Sigmoid colon (tissue), 7 donors: Measurements from ENCODE around the gene CDH24. TPM values are rescaled to one million over a fixed set of nuclear protein-coding genes. Genes with fewer than 3 reads are reported as not detected.

Source experiments
- DNase-seq: peaks from one replicate; pipeline ENCODE4 v3.0.0-alpha.2; 2019
- H3K27ac ChIP-seq, 4 donors: fragments of 200-600 bp; sonication (generic); one replicate each; pipeline ENCODE4 v1.5.1; 2016 to 2019; ENCODE audit warnings: mild to moderate bottlenecking in 1 of 4
- H3K27me3 ChIP-seq, 3 donors: fragments of 200-600 bp; sonication (generic); one replicate each; pipeline ENCODE4 v1.5.1; 2019; ENCODE audit warnings: mild to moderate bottlenecking in 1 of 3
- H3K36me3 ChIP-seq, 4 donors: fragments of 200-600 bp; sonication (generic); one replicate each; pipeline ENCODE4 v1.5.1; 2016 to 2019
- H3K4me1 ChIP-seq, 4 donors: fragments of 200-600 bp; sonication (generic); one replicate each; pipeline ENCODE4 v1.5.1; 2017 to 2019
- H3K4me3 ChIP-seq, 4 donors: fragments of 200-600 bp; sonication (generic); one replicate each; pipeline ENCODE4 v1.5.1; 2017 to 2019; ENCODE audit warnings: mild to moderate bottlenecking in 2 of 4, moderate library complexity in 1 of 4
- H3K9me3 ChIP-seq, 4 donors: fragments of 200-600 bp in 3 of 4; sonication (generic) in 3 of 4; one replicate each; pipeline versions ENCODE4 v1.5.1 to v1.6.1; 2013 to 2019
- EP300 ChIP-seq, 4 donors: sonication (generic); formaldehyde crosslinking; IDR thresholded peaks; one replicate each; pipeline ENCODE4 v1.6.1; 2017; ENCODE audit warnings: antibody characterized with exemption in 4 of 4
- POLR2A ChIP-seq, 2 donors: fragments of 450-650 bp; IDR thresholded peaks; one replicate each; pipeline ENCODE4 v1.6.1; 2016; ENCODE audit warnings: antibody characterized with exemption in 2 of 2, mild to moderate bottlenecking in 2 of 2, moderate library complexity in 2 of 2
- POLR2AphosphoS5 ChIP-seq, 4 donors: sonication (generic); formaldehyde crosslinking; IDR thresholded peaks; one replicate each; pipeline ENCODE4 v1.6.1; 2017; ENCODE audit warnings: antibody characterized with exemption in 4 of 4
- WGBS, 2 donors: extraction: QIAGEN DNeasy Blood & Tissue Kit; methylation state at CpG; one replicate each; pipeline ENCODE4 v1.1.7; 2013; 5-methylcytosine and 5-hydroxymethylcytosine counted together
- intact Hi-C: fragments of 100-400 bp; cut with DNase I; formaldehyde crosslinking; loops from one replicate; pipeline ENCODE4 v1.15.1; 2023
- polyA plus RNA-seq, 3 donors: library from polyadenylated mRNA; stranded (reverse); fragments of 200-250 nt; gene quantifications; one replicate each; pipeline ENCODE4 v1.2.3, GENCODE V29; 2013
- total RNA-seq, 4 donors: library from RNA; depleted of rRNA; stranded (reverse); fragments of >200 nt; gene quantifications; one replicate each; pipeline ENCODE4 v1.1.0, GENCODE V29; 2016
- TF ChIP-seq, protein P1 (sequence below), 4 experiments: fragments of 450-650 bp in 3 of 4; fragments of 200-600 bp in 1 of 4; IDR thresholded peaks; one replicate each; pipeline ENCODE4 v1.5.1; 2016 to 2019; ENCODE audit warnings: antibody characterized with exemption in 4 of 4, mild to moderate bottlenecking in 3 of 4, moderate library complexity in 2 of 4
- donor health status: healthy with polysubstance abuse.
- donor health status: Bipolar disorder and iron deficiency.
- donor health status: healthy.

CDH24 gene
- total and polyA plus RNA-seq, 7 donors = 0.46 to 7.5 (median 2.1) TPM

DNA sequence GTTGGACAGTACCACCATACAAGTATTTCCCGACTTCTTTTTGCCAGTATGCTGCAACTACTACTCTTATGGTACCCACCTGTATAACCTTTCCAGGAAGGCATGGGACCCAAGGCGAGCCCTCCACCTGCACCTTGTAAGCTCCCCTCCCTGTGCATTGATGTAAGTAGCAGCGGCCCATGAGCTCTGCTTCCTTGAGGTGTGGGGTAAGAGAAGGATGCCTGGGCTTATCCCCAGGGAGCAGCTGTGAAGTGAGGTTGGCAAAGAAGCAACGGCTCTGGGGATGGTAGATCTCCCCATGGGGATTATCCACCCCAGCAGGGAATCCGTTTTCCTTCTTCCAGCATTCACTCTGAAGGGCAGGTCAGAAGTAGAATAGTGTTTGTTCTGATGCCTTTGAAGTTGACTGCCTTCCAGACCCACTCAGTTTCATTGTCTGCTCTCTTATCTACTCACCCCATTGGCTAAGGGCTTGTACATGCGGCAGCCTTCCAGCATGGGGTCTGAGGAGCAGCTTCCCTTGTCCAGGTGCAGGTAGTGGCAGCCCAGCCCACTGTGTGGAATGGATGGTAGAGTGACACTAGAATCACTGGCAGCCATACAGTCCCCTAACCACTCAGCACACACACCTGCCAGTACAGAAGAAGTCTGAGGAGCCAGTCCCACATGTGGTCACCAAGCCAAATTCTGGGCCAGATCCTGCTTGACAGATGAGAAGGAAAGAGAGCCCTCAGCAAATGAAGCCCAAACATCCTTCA, 44.1 kb upstream of the CDH24 start:
- H3K27ac ChIP-seq = no peak overlapping the region
- H3K27me3 ChIP-seq = no peaks in the 10 kb centered on the region
- intact Hi-C loops = no loop called here
- no peak overlapping the region for H3K4me3 ChIP-seq
- H3K9me3 ChIP-seq = no peaks in the 10 kb centered on the region
- TF ChIP-seq EP300 (IDR thresholded peaks at IDR 0.05) (no peak), POLR2AphosphoS5 (IDR thresholded peaks at IDR 0.05) (no peak), POLR2A (IDR thresholded peaks at IDR 0.05) (no peak)
- TF ChIP-seq, protein P1, sequence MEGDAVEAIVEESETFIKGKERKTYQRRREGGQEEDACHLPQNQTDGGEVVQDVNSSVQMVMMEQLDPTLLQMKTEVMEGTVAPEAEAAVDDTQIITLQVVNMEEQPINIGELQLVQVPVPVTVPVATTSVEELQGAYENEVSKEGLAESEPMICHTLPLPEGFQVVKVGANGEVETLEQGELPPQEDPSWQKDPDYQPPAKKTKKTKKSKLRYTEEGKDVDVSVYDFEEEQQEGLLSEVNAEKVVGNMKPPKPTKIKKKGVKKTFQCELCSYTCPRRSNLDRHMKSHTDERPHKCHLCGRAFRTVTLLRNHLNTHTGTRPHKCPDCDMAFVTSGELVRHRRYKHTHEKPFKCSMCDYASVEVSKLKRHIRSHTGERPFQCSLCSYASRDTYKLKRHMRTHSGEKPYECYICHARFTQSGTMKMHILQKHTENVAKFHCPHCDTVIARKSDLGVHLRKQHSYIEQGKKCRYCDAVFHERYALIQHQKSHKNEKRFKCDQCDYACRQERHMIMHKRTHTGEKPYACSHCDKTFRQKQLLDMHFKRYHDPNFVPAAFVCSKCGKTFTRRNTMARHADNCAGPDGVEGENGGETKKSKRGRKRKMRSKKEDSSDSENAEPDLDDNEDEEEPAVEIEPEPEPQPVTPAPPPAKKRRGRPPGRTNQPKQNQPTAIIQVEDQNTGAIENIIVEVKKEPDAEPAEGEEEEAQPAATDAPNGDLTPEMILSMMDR (IDR thresholded peaks at IDR 0.05) = no peak
- 87 to 89% methylated on average over 6 of the region's 6 CpGs for WGBS, 2 donors
- DNase-seq = no peak
- H3K4me1 ChIP-seq = peaks cover 0 to 29% (median 25%) of the 10 kb centered on the region in 4 donors
- peaks cover 0 to 21% (median 12%) of the 10 kb centered on the region in 4 donors for H3K36me3 ChIP-seq

DNA sequence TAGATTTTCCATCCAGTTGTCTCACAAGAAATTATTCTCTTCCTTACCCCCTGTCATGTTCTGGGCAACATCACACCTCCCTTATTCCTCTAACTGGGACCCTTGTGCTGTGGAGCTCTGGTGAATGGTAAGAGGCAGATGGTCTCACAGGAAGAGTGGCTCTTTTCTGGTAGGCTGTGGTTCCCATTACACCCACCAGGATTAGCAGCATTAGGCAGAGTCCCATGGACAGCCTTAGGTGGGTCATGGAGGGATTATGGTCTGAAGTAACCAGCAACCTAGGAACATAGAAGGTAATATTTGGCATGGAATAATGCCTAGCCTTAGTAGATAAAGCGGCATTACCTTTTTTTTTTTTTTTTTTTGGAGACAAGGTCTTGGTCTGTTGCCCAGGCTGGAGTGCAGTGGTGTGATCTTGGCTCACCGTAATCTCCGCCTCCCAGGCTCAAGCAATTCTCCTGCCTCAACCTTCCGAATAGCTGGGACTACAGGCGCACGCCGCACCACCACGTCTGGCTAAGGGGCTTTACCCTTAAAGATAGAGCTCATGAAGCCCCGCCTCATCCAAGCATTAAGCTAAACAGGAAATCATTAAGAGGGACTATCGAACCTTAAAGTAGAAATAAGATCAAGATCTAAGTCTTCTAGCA, 42.0 kb upstream of the CDH24 start:
- TF ChIP-seq POLR2A (IDR thresholded peaks at IDR 0.05) (no peak), POLR2AphosphoS5 (IDR thresholded peaks at IDR 0.05) (no peak), EP300 (IDR thresholded peaks at IDR 0.05) (no peak)
- TF ChIP-seq, protein P1 (IDR thresholded peaks at IDR 0.05) = no peak
- H3K4me1 ChIP-seq = peaks cover 0 to 26% (median 18%) of the 10 kb centered on the region in 4 donors
- H3K27me3 ChIP-seq = no peaks in the 10 kb centered on the region
- H3K36me3 ChIP-seq = peaks cover 0 to 21% (median 12%) of the 10 kb centered on the region in 4 donors
- H3K27ac ChIP-seq = peak overlapping the region in 1 of 4 donors; percentile 21
- H3K9me3 ChIP-seq = no peaks in the 10 kb centered on the region
- intact Hi-C loops = loop anchor here (5.0 to 10.0 kb wide), 3 partner anchors 205 to 455 kb away; partner anchors contain the start of genes BCL2L2, LRP10, PPP1R3E and THTPA
- no peak for DNase-seq
- 93 to 94% methylated on average over 10 of the region's 10 CpGs for WGBS, 2 donors
- H3K4me3 ChIP-seq = no peak overlapping the region

DNA sequence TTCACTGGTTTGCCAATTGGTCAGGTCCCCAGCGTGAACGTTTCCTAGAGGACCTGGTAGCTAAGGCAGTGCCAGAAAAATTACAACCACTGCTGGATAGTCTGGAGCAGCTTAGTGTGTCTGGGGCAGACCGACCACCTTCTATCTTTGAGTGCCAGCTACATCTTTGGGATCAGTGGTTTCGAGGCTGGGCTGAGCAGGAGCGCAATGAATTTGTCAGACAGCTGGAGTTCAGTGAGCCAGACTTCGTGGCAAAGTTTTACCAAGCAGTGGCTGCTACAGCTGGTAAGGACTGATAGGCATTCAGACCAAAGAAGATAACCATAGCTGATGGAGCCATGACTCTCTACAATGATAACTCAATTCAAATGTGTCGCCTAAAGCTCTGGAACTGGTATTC, 40.5 kb upstream of the CDH24 start:
- peak overlapping the region in 1 of 4 donors; percentile 11 for H3K27ac ChIP-seq

More for the DNA sequence above, 40.5 kb upstream of the CDH24 start:
- no peak overlapping the region for H3K4me3 ChIP-seq
- no peaks in the 10 kb centered on the region for H3K9me3 ChIP-seq
- peaks cover 0 to 25% (median 12%) of the 10 kb centered on the region in 4 donors for H3K36me3 ChIP-seq
- 88 to 89% methylated on average over 7 of the region's 7 CpGs for WGBS, 2 donors
- TF ChIP-seq EP300 (IDR thresholded peaks at IDR 0.05) (no peak), POLR2AphosphoS5 (IDR thresholded peaks at IDR 0.05) (no peak), POLR2A (IDR thresholded peaks at IDR 0.05) (no peak)
- TF ChIP-seq, protein P1 (IDR thresholded peaks at IDR 0.05) = no peak
- intact Hi-C loops = loop anchor here (5.0 to 10.0 kb wide), 3 partner anchors 207 to 457 kb away; partner anchors contain the start of genes BCL2L2, LRP10, PPP1R3E and THTPA
- DNase-seq = no peak
- no peaks in the 10 kb centered on the region for H3K27me3 ChIP-seq
- H3K4me1 ChIP-seq = peaks cover 0 to 39% (median 30%) of the 10 kb centered on the region in 4 donors
